Dedifferentiated amniotic fluid mesenchymal stem cell (primary cell): ENCODE measurements around the gene ANKRD45.
"Not testable (repeated sequence)": the region's sequence is repeated elsewhere in the genome, so short reads cannot be mapped to it uniquely, and the experiment has no call there.

Experiments
- DNase-seq: peaks from one replicate; pipeline ENCODE4 v3.0.0-alpha.2; 2016; ENCODE audit errors: extremely low spot score

The ANKRD45 gene, protein sequence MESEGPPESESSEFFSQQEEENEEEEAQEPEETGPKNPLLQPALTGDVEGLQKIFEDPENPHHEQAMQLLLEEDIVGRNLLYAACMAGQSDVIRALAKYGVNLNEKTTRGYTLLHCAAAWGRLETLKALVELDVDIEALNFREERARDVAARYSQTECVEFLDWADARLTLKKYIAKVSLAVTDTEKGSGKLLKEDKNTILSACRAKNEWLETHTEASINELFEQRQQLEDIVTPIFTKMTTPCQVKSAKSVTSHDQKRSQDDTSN

DNA sequence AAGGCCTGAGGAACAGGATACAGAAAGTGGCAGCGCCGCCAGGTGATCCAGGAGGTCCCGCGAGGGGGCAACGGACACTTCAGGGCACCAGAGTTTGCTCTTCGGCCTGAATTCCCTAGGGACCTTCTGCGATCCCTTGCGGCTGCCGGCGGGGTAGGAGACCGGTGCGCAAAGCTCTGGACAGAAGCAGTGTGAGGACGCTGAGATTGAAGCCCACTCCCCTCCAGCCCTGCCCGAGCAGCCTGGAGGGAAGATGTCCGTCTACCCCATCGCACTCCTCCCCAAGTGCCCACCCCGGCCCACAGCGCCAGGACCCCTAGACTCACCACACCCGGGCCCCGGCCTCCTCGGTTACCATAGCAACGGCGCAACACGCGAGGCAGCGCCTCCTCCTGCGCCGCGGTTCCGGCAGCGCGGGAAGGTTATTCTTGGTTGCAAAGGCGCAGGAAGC, at the start of gene ANKRD45:
TSS of gene ANKRD45 (minus strand) at position 361 of the 451 bp plus-strand sequence. CDS start 10,433 bp downstream, outside the sequence.
- no peak for DNase-seq

DNA sequence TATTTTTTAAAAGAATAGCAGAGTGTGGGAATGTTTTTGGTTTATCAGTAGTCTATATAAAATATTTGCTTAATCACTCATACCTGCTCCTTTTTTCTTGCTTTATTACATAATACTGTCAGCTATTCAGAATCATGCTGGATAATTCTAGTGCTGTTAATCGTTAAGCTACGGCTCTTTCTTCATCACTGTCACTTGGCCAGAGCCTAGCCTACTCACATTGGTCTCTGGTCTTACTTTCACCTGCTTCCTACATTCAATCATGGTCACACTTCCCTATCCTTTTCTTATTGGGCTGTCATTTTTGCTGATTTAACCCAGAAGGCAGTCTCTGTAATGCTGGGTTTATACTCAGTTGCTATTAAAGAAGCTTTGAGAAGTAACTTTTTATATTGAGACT, 47.6 kb upstream of the ANKRD45 start:
- no peak for DNase-seq

DNA sequence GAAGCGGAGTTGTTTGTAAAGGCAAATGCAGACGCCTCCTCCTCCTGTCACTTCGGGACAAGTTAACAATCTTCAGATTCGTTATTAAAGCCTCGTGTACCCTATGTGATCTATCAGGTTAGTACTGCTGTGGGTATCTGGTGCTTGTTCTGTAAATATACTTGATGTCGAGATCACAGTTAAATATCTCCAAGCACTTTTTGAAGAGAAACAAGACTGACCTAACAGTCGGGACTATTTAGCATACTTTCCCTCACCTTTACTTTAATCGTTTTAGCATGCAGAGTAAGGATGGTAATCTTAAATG, 45.8 kb upstream of the ANKRD45 start:
- DNase-seq, result no peak

DNA sequence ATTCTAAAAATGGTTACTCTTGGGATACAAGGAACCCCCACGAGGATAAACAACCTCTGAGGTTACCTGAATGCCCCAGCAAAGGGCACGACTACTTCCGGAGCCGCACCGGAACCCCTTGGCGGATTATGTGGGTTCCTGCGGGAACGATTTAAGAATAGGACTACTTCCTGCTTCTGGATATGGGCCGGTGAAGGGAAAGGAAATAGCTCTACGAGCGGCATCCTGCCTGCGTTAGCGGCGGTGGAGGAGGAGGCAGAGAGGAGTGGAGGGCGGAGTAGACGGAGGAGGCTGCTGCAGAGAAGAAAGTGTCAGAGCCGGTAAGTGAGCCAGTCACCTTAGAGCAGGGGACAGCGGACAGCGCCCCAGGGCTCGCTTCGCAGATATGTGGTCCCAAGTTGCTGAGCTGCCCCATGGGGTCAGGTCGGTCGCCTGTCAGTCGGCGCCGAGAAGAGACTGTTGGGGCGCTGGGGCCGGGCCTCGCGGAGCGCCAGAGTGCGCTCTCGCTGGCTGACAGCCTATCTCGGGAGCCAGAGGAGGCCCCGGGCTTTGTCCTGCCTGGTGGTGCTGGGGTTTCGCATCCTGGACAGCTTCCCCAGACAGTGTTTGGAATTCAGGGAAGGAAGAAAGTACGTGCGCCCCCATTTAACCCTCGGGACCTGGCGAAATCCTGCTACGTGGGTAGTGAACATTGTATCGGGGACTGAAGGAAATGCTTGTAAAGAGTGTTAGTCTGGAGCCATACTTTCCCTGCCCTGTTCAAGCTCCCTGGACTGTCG, 45.3 kb upstream of the ANKRD45 start, which contains the start of gene KLHL20:
TSS of gene KLHL20 (plus strand) at position 223 of the 779 bp plus-strand sequence. CDS start 1,063 bp downstream, outside the sequence.
- DNase-seq, result peak; percentile 89

DNA sequence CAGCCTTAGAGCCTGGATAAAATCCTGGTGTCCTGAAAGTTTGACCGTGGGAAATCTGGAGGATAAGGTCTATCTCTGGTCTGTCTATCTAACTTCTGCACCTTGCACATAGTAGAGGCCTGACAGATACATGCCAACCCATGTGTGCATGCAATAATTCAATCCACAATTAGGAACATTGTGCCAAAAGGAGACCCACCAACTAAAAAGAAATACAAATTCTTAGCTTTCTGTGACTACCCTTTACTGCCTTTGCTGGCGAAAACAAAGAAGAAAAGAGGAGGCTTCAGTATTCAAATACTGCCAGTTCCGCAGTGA, 44.7 kb upstream of the ANKRD45 start:
- DNase-seq, result no peak

DNA sequence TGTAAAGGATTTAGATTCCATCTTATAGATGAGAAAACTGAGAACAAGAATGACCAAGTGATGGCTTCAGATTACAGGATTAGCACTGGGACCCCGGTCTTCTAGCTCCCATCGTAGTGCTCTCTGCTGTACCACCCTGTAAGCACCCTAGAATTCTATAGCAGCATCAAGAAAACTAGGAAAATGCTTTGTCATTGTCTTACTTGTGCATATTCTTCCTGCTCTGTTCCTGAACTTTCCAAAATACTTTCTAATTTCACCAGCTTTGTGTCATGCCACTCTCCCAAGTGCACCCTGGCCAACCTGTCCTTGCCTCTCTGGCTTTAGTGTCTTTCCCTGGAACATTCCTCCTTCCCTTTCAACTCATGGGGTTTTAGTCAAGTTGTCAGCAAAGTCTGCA, 39.1 kb upstream of the ANKRD45 start:
- DNase-seq, result no peak

DNA sequence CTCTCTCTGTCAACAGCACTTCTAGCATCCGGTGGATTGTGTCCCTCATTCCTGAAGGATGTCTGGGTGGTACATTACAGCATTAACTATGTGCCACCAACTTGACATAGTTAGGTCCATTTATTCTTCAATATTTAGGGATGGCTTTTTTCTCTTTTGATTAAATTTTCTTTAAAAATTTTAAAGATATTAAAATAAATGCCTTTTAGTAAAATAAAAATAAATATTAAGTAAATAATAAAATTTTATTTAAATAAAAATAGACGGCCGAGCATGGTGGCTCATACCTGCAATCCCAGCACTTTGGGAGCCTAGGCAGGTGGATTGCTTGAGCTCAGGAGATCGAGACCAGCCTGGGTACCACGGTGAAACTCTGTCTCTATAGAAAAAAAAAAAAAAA, 35.5 kb upstream of the ANKRD45 start:
- no peak for DNase-seq

DNA sequence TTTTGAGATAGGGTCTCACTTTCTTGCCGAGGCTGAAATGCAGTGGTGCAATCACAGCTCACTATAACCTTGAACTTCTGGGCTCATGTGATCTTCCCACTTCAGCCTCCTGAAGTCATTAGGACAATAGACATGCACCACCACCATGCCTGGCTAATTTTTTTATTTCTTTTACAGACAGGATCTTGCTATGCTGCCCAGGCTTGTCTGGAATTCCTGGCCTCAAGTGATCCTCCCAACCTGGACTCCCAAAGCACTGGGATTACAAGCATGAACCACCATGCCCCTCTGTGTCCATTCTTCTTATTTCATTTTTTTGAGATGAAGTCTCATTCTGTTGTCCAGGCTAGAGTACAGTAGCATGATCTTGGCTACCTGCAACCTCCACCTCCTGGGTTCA, 33.1 kb upstream of the ANKRD45 start:
- no peak for DNase-seq

DNA sequence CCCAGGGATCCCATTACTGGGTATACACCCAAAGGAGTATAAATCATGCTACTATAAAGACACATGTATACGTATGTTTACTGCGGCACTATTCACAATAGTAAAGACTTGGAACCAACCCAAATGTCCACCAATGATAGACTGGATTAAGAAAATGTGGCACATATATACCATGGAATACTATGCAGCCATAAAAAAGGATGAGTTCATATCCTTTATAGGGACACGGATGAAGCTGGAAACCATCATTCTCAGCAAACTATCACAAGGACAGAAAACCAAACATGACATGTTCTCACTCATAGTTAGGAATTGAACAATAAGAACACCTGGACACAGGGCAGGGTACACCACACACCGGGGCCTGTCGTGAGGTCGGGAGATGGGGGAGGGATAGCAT, 31.6 kb upstream of the ANKRD45 start:
- DNase-seq, result not testable (repeated sequence)

DNA sequence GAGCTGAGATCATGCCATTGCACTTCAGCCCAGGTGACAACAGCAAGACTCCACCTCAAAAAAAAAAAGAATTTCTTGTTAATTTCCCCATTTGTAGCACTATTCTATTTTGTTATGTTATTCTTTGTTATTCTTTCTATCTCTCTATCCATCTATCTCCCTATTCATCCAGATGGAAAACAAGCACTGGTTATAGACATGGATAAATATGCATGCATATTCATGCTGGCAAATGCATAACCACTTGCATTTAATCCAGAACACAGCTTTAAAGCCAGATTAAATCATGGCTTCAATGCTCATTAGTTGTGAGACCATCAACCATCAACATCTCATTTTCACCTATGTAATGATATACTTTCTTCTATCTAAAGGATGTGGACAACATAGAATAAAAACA, 23.6 kb upstream of the ANKRD45 start:
- DNase-seq, result no peak

DNA sequence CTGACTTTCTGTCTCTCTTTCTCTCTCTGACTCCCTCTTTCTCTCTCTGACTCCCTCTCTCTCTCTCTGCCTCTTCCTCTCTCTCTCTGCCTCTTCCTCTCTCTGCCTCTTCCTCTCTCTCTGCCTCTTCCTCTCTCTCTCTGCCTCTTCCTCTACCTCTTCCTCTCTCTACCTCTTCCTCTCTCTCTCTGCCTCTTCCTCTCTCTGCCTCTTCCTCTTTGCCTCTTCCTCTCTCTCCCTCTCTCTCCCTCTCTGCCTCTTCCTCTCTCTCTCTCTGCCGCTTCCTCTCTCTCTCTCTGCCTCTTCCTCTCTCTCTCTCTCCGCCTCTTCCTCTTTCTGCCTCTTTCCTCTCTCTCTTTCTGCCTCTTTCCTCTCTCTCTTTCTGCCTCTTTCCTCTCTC, 18.6 kb upstream of the ANKRD45 start:
- DNase-seq, result no peak

DNA sequence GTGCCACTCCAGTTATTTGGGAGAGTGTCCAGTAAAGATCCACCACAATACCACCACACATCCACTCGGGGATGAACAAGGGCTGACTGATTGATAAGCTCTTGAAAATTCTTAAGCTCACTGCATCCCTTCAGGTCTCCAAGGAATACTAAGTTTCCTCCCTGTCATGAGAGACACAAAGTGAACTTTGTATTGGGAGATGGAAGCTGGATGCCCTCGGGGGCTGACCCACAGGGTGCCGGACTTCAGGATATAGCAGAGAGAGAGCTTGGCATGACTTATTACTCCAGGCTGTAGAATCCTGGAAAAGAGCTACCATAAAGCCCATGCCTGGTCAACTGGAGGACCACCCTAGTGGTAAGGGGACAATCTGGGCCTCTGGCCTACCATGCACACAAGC, 15.5 kb upstream of the ANKRD45 start:
- DNase-seq, result not testable (repeated sequence)

DNA sequence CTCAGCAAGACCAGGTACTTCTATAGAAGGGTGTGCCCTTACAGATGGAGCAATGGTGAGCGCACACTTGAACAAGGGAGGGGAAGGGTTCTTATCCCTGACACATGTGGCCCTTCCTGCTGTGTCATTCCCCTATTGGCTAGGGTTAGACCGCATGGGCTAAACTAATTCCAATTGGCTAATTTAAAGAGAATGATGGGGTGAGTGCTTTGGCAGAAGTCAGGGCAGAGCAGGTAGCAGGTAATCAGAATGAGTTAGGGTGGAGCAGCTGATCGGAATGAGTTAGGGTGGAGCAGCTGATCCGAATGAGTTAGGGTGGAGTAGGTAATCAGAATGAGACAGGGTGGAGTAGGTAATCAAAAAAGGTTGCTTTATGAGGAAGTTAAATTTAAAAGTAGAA, 14.2 kb upstream of the ANKRD45 start:
- DNase-seq, result not testable (repeated sequence)

DNA sequence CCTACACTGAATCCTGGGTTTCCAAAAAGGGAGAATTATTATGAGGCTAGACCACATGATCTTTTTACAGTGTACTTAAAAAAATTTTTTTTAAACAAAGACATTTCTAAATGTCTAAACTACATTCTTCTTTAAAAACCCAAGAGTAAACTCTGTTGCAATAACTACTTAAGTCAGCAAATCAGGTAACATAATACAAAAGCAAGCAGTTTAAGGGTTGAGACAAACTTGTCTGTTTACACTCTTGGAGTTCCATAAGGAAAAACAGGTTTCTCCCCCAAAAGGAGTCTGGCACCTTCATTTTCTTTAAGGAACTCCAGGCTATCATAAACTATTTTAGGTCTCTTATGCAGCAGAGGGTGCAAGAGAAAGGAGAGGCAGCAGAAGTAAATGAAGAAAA, 12.5 kb upstream of the ANKRD45 start:
- DNase-seq, result no peak

DNA sequence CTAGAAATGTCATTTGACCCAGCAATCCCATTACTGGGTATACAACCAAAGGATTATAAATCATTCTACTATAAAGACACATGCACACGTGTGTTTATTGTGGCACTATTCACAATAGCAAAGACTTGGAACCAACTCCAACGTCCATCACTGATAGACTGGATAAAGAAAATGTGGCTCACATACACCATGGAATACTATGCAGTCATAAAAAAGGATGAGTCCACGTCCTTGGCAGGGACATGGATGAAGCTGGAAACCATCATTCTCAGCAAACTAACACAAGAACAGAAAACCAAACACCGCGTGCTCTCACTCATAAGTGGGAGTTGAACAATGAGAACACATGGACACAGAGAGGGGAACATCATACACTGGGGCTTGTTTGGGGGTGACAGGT, 10.5 kb upstream of the ANKRD45 start:
- DNase-seq, result not testable (repeated sequence)

DNA sequence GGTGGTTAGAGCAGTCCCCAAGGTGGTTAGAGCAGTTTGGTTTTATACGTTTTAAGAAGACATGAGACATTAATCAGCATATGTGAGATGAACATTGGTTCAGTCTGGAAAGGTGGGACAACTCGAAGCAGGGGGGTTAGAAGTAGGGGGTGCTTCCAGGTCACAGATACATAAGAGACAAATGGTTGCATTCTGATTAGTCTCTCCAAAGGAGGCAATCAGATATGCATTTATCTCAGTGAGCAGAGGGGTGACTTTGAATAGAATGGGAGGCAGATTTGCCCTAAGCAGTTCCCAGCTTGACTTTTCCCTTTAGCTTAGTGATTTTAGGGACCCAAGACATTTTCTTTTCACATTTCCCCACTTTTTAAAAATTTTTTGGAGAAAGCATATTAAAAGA, 4.8 kb upstream of the ANKRD45 start:
- not testable (repeated sequence) for DNase-seq

DNA sequence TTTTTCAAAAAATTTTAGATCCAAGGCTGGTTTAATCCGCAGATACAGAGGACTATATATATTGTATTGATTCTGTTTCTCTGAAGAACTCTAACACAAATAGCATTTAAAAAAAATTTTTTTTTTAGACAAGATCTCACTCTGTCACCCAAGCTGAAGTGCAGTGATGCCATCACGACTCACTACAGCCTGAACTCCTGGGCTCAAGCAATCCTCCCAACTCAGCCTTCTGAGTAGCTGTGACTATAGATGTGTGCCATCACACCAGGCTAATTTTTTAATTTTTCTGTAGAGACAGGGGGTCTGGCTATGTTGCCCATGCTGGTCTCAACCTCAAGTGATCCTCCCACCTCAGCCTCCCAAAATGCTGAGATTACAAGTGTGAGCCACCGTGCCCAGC, 3.0 kb downstream of the ANKRD45 start:
- no peak for DNase-seq

DNA sequence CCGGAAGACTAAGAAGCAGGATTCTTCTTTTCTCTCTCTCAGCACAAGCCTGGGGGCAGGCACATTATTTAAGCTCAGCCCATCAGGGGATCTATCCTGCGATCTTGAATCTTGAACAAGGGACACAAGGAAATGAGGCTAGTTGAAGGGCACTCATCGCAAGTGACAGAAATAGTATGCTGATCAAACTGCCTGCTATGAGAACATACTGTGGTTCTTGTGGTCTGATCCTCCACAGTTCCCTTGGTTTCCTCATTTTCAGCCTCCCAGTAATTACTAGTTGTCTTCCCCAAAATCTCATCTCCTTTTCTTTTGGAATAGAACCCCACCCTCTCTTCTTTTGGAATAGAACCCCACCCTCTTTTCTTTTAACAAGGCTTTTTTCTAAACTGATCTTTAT, 6.5 kb downstream of the ANKRD45 start:
- no peak for DNase-seq

DNA sequence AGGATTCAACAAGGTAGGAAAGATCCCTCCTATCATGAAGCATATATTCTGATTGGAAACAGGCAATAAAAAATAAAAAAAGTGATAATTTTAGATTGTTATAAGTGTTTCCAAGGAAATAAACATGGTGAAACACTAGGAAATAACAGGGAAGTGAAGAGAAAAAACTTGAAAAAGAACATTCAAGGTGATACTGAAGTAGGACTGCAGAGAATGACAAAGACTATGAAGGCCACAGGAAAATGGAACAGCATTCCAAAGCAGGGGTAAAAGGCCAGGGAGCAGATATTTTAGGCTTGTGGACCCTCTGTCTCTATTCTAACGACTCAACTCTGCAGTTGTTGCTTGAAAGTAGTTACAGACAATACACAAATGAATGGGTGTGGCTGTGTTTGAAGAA, 7.9 kb downstream of the ANKRD45 start:
- DNase-seq, result no peak

DNA sequence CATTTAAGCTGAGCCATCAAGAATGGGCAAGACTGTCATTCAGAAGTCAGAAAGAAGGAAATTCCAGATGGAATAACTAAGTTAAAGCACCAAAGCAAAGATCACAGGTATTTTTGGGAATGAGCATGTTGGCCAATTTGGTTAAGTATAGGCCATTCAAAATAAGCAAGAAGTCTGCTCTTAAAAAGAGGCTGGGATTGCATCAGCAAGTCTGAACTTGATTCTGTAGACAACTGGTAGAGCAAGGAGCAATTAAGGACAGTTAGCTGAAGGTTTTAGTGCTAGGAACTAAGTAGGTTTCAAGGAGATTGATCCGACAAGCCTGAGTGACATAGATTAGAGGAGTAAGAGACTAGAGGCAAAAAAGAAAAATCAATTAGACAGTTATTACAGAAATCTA, 8.4 kb downstream of the ANKRD45 start:
- DNase-seq, result no peak

DNA sequence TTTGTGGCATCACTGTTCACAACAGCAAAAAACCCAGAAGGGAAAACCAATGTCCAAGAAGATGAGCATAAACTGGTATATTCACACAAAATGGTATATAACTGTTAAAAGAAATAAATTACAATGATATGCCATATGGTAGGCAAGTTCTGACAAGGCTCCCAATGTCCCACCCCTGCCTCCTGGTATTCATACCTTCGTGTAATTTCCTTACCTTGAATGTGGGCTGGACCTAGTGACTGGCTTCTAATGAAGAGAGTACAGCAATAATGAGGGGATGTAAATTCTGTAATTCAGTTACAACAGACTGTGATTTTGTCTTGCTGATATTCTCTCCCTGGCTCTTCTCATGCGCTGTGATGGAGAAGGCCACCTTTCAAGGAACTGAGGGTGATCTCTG, 9.3 kb downstream of the ANKRD45 start:
- DNase-seq, result no peak

DNA sequence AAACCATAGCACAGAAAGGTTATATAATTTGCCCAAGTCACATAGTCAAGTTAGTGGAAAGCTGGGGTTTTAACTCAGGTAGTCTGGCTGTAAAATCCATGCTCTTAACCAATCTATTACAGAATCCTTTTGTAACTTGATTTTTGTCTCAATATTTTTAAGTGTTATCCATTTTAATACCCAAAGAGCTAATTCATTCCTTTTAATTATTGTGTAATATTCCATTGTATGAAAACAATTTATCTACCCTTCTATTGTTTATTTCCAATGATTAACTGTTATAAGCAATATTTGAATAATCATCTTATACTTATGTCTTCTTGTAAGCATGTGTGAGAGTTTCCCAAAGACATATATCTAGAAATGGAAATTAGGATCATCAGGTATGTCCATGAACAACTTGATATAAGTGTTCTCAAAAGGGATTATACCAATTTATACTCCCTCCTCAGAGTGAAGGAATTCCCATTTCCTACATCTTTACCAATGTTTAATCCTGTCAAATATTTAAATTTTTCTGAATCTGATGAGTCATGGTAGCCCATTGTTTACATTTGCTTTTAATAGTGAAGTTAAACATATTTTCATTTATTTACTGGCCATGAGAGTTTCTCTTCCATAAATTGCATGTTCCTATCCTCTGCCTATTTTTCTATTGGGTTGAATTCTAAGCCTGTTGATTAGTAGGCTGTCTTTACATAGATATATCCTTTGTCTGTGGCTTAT, 20.6 kb downstream of the ANKRD45 start:
- DNase-seq, result no peak

DNA sequence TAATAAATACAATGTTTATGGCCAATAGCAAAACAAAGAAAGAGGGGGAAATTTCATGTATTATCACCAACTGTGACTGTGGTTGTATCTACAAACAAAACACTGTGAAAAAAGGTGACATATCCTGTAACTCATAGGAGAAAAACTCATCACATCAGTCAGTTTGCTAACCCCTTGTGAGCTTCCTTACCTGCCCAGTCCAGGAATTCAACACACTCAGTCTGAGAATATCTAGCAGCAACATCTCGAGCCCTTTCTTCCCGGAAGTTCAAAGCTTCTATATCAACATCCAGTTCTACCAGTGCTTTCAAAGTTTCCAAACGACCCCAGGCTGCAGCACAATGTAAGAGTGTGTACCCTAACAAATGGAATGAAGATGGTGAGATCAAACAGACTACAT, 23.0 kb downstream of the ANKRD45 start:
- no peak for DNase-seq
